Neural cell (in vitro differentiated cells): ENCODE data around the gene RBM19.

Source experiments
- EZH2 ChIP-seq: fragments of 200-600, 300-800 bp; shearing (Covaris generic), sonication (generic); IDR thresholded peaks from 2 replicates; pipeline ENCODE4 v1.6.1; 2014; ENCODE audit warnings: antibody characterized with exemption, low read length, borderline replicate concordance, mild to moderate bottlenecking; ENCODE audit not compliant: insufficient read depth, poor library complexity, severe bottlenecking
- MXI1 ChIP-seq: fragments of 450-650 bp; conservative IDR thresholded peaks from 2 replicates; pipeline ENCODE4 v1.6.1; 2014; ENCODE audit warnings: antibody characterized with exemption, mild to moderate bottlenecking; ENCODE audit not compliant: poor library complexity, severe bottlenecking
- POLR2AphosphoS5 ChIP-seq: IDR thresholded peaks from 2 replicates; pipeline ENCODE4 v1.6.1; 2012
- REST ChIP-seq: IDR thresholded peaks from 2 replicates; pipeline ENCODE4 v1.6.1; 2012; ENCODE audit warnings: borderline replicate concordance
- TAF1 ChIP-seq: IDR thresholded peaks from 2 replicates; pipeline ENCODE4 v1.6.1; 2012; ENCODE audit warnings: low read depth
- TF ChIP-seq, protein P1 (sequence below): fragments of 450-650 bp; IDR thresholded peaks from 2 replicates; pipeline ENCODE4 v1.5.1; 2014; ENCODE audit warnings: antibody characterized with exemption, mild to moderate bottlenecking, moderate library complexity; ENCODE audit not compliant: poor library complexity, severe bottlenecking

GRCh38 chr12:113842699-113843098 is 123.4 kb downstream of the RBM19 start:
- TF ChIP-seq, protein P1, sequence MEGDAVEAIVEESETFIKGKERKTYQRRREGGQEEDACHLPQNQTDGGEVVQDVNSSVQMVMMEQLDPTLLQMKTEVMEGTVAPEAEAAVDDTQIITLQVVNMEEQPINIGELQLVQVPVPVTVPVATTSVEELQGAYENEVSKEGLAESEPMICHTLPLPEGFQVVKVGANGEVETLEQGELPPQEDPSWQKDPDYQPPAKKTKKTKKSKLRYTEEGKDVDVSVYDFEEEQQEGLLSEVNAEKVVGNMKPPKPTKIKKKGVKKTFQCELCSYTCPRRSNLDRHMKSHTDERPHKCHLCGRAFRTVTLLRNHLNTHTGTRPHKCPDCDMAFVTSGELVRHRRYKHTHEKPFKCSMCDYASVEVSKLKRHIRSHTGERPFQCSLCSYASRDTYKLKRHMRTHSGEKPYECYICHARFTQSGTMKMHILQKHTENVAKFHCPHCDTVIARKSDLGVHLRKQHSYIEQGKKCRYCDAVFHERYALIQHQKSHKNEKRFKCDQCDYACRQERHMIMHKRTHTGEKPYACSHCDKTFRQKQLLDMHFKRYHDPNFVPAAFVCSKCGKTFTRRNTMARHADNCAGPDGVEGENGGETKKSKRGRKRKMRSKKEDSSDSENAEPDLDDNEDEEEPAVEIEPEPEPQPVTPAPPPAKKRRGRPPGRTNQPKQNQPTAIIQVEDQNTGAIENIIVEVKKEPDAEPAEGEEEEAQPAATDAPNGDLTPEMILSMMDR = no peak
- TF ChIP-seq MXI1 (no peak), EZH2 (no peak), POLR2AphosphoS5 (no peak), TAF1 (no peak), REST (no peak)
